ENCODE measurements around the gene NEAT1. TPM values are rescaled to one million over a fixed set of nuclear protein-coding genes. Genes with fewer than 3 reads are reported as not detected.

Gene NEAT1
- total RNA-seq, 2 experiments from 2014 or later: 221 to 223 TPM

GRCh38 chr11:65489035-65489705 lies 66.6 kb downstream of the NEAT1 start:
- H3K27ac Mint-ChIP-seq: no peak overlapping the region
- Histone ChIP-seq H3K27me3 (ENCODE audit: control insufficient read depth in 1 of 2, insufficient read depth in 2 of 2, low read length in 2 of 2) (no peaks in the 10 kb centered on the region), H3K36me3 (ENCODE audit: insufficient read depth, low read length) (no peaks in the 10 kb centered on the region), H3K4me1 (ENCODE audit: insufficient read depth, low read length) (peaks cover 33% of the 10 kb centered on the region), H3K9me3 (ENCODE audit: control insufficient read depth in 1 of 2, insufficient read depth in 1 of 2, low read length in 2 of 2) (no peaks in the 10 kb centered on the region), H3K27ac (ENCODE audit: low read depth in 1 of 2, low read length in 2 of 2) (no peak overlapping the region), H3K4me3 (ENCODE audit: low read length) (no peak overlapping the region)
- H3K4me3 Mint-ChIP-seq: no peak overlapping the region
- no peaks in the 10 kb centered on the region for H3K9me3 Mint-ChIP-seq
- ChIA-PET POLR2A (interaction anchor here (1.0 to 9.2 kb wide), 8 partner anchors 9 to 73 kb away, joined by 3 to 163 read pairs (median 8); partner anchors contain the start of gene MALAT1), CTCF (interaction anchor here (1.2 kb wide), 1 partner anchor 107 kb away, joined by 3 read pairs; no protein-coding TSS in a partner anchor)
- ATAC-seq (ENCODE audit: poor library complexity): no peak
- H3K4me1 Mint-ChIP-seq (ENCODE audit: low read depth): peaks cover 30% of the 10 kb centered on the region
- no peaks in the 10 kb centered on the region for H3K27me3 Mint-ChIP-seq
- TF ChIP-seq CTCF (IDR thresholded peaks at IDR 0.05): no peak
- intact Hi-C loops (cut with DNase I, micrococcal nuclease): no loop called here
- DNase-seq: no peak
- no peaks in the 10 kb centered on the region for H3K36me3 Mint-ChIP-seq (ENCODE audit: low read depth)

- Histone ChIP-seq H3K4me3 (ENCODE audit: low read length) (no peak overlapping the region), H3K9me3 (ENCODE audit: control insufficient read depth in 1 of 2, insufficient read depth in 1 of 2, low read length in 2 of 2) (no peaks in the 10 kb centered on the region), H3K27me3 (ENCODE audit: control insufficient read depth in 1 of 2, insufficient read depth in 2 of 2, low read length in 2 of 2) (no peaks in the 10 kb centered on the region), H3K27ac (ENCODE audit: low read depth in 1 of 2, low read length in 2 of 2) (no peak overlapping the region), H3K36me3 (ENCODE audit: insufficient read depth, low read length) (no peaks in the 10 kb centered on the region), H3K4me1 (ENCODE audit: insufficient read depth, low read length) (peaks cover 33% of the 10 kb centered on the region)
- peak overlapping the region; percentile 9 for H3K27ac Mint-ChIP-seq
- H3K4me3 Mint-ChIP-seq: no peak overlapping the region
- ChIA-PET CTCF (no interaction called here), POLR2A (interaction anchor here (1.2 to 9.2 kb wide), 5 partner anchors 9 to 74 kb away, joined by 3 to 163 read pairs (median 12); partner anchors contain the start of gene MALAT1)
- intact Hi-C loops (cut with DNase I, micrococcal nuclease): no loop called here
- ATAC-seq (ENCODE audit: poor library complexity) (no peak), DNase-seq (no peak)
- TF ChIP-seq CTCF (IDR thresholded peaks at IDR 0.05): no peak
- H3K4me1 Mint-ChIP-seq (ENCODE audit: low read depth): peaks cover 35% of the 10 kb centered on the region
- no peaks in the 10 kb centered on the region for H3K9me3 Mint-ChIP-seq
- H3K27me3 Mint-ChIP-seq: no peaks in the 10 kb centered on the region
- H3K36me3 Mint-ChIP-seq (ENCODE audit: low read depth): no peaks in the 10 kb centered on the region
Measured at GRCh38 chr11:65489706-65490320, 67.2 kb downstream of the NEAT1 start.

GRCh38 chr11:65491163-65491465 lies 68.5 kb downstream of the NEAT1 start:
- H3K27me3 ChIP-seq (ENCODE audit: control insufficient read depth in 1 of 2, insufficient read depth in 2 of 2, low read length in 2 of 2): no peaks in the 10 kb centered on the region
- DNase-seq (no peak), ATAC-seq (ENCODE audit: poor library complexity) (no peak)
- POLR2A ChIA-PET: interaction anchor here (0.6 to 9.2 kb wide), 3 partner anchors 7 to 68 kb away, joined by 3 to 163 read pairs (median 3); partner anchors contain the start of gene MALAT1
- H3K4me3 ChIP-seq (ENCODE audit: low read length): no peak overlapping the region
- H3K27ac ChIP-seq (ENCODE audit: low read depth in 1 of 2, low read length in 2 of 2): no peak overlapping the region
- Mint-ChIP-seq H3K36me3 (ENCODE audit: low read depth) (no peaks in the 10 kb centered on the region), H3K4me1 (ENCODE audit: low read depth) (peaks cover 38% of the 10 kb centered on the region), H3K9me3 (no peaks in the 10 kb centered on the region), H3K4me3 (no peak overlapping the region), H3K27me3 (no peaks in the 10 kb centered on the region), H3K27ac (no peak overlapping the region)
- intact Hi-C loops (cut with DNase I, micrococcal nuclease): no loop called here
- CTCF ChIA-PET: interaction anchor here (1.5 kb wide), 1 partner anchor 12 kb away, joined by 4 read pairs; no protein-coding TSS in a partner anchor
- TF ChIP-seq CTCF (IDR thresholded peaks at IDR 0.05): no peak
- H3K36me3 ChIP-seq (ENCODE audit: insufficient read depth, low read length): no peaks in the 10 kb centered on the region
- H3K4me1 ChIP-seq (ENCODE audit: insufficient read depth, low read length): peaks cover 40% of the 10 kb centered on the region
- no peaks in the 10 kb centered on the region for H3K9me3 ChIP-seq (ENCODE audit: control insufficient read depth in 1 of 2, insufficient read depth in 1 of 2, low read length in 2 of 2)
